PC-3 (cell line): ENCODE measurements around the gene SLC9A6. TPM values are rescaled to one million over a fixed set of nuclear protein-coding genes. Genes with fewer than 3 reads are reported as not detected.
A peak's percentile ranks its signal among the peaks of the same experiment; 100 is the strongest.

Experiments used
- ATAC-seq: fragments of 200-7000 bp; cut with Tn5 transposase; 2 replicates; pipeline ENCODE4 v1.9.1; 2020; ENCODE audit warnings: mild to moderate bottlenecking, moderate library complexity
- BruUV-seq: library from RNA; stranded (reverse); fragments of 400-500 nt; replicated peaks from 2 replicates; lab custom pipeline; 2021; lab: Mats Ljungman, UMichigan
- CTCF ChIA-PET: fragments of 300-600 bp; sonication (Branson Sonifier 250); formaldehyde crosslinking; loops from one replicate; lab custom pipeline; 2022; ENCODE audit warnings: antibody characterized with exemption; lab: Charles Lee
- POLR2A ChIA-PET: fragments of 300-600 bp; sonication (Branson Sonifier 250); formaldehyde crosslinking; loops from one replicate; lab custom pipeline; 2022; ENCODE audit warnings: antibody characterized with exemption; ENCODE audit not compliant: unreplicated experiment; lab: Charles Lee
- DNase-seq: peaks from one replicate; pipeline ENCODE4 v3.0.0-alpha.2; 2015
- H2AFZ ChIP-seq: fragments of 300-600 bp; sonication (generic); 2 replicates; pipeline ENCODE4 v1.6.0; 2016; ENCODE audit warnings: antibody characterized with exemption, low read length
- H3F3A ChIP-seq: fragments of 300-600 bp; sonication (generic); one replicate; pipeline ENCODE4 v1.6.0; 2017; ENCODE audit warnings: antibody characterized with exemption, low read length, control low read depth, mild to moderate bottlenecking; ENCODE audit not compliant: unreplicated experiment
- H3K27ac ChIP-seq: fragments of 300-600 bp; sonication (generic); 2 replicates; pipeline ENCODE4 v1.5.1; 2016; ENCODE audit warnings: mild to moderate bottlenecking, low read length
- H3K27me3 ChIP-seq: fragments of 300-600 bp; sonication (generic); 2 replicates; pipeline ENCODE4 v1.6.1; 2016; ENCODE audit warnings: low read length, mixed read lengths
- H3K36me3 ChIP-seq: fragments of 300-600 bp; sonication (generic); 2 replicates; pipeline ENCODE4 v1.6.1; 2016; ENCODE audit warnings: low read depth, mixed run types, low read length, mixed read lengths
- H3K4me1 ChIP-seq: fragments of 300-600 bp; sonication (generic); 2 replicates; pipeline ENCODE4 v1.5.1; 2016; ENCODE audit warnings: low read length; ENCODE audit not compliant: insufficient read depth
- H3K4me2 ChIP-seq: fragments of 300-600 bp; sonication (generic); 2 replicates; pipeline ENCODE4 v1.6.0; 2016; ENCODE audit warnings: low read length
- H3K4me3 ChIP-seq: fragments of 300-600 bp; sonication (generic); 2 replicates; pipeline ENCODE4 v1.5.1; 2016; ENCODE audit warnings: mild to moderate bottlenecking, low read length, mixed read lengths
- H3K79me2 ChIP-seq: fragments of 300-600 bp; sonication (generic); 2 replicates; pipeline ENCODE4 v1.6.1; 2017; ENCODE audit warnings: low read length, mixed read lengths
- H3K9ac ChIP-seq: fragments of 300-600 bp; sonication (generic); 2 replicates; pipeline ENCODE4 v1.6.0; 2016; ENCODE audit warnings: mild to moderate bottlenecking, low read length
- H3K9me2 ChIP-seq: fragments of 300-600 bp; sonication (generic); replicated peaks from 2 replicates; pipeline ENCODE4 v1.6.1; 2016; ENCODE audit warnings: mixed run types, low read length, mixed read lengths
- H3K9me3 ChIP-seq: fragments of 300-600 bp; sonication (generic); 2 replicates; pipeline ENCODE4 v1.6.1; 2016; ENCODE audit warnings: low read length, mixed read lengths
- H4K20me1 ChIP-seq: fragments of 300-600 bp; sonication (generic); 2 replicates; pipeline ENCODE4 v1.6.1; 2016; ENCODE audit warnings: low read length, mixed read lengths
- CTCF ChIP-seq: fragments of 300-600 bp; sonication (generic); conservative IDR thresholded peaks from 2 replicates; pipeline ENCODE4 v1.5.1; 2017; ENCODE audit warnings: antibody characterized with exemption, low read depth, mild to moderate bottlenecking, low read length
- EZH2 ChIP-seq: fragments of 300-600 bp; sonication (generic); IDR thresholded peaks from one replicate; pipeline ENCODE4 v1.6.1; 2017; ENCODE audit warnings: antibody characterized with exemption, mild to moderate bottlenecking, low read length; ENCODE audit not compliant: unreplicated experiment
- EZH2phosphoT487 ChIP-seq: fragments of 300-600 bp; sonication (generic); IDR thresholded peaks from 2 replicates; pipeline ENCODE4 v1.6.1; 2018; ENCODE audit warnings: mild to moderate bottlenecking, antibody characterized with exemption, low read length, borderline replicate concordance
- intact Hi-C: fragments of 100-400 bp; cut with micrococcal nuclease; formaldehyde crosslinking; loops from 2 replicates; pipeline ENCODE4 v1.9.0; 2023
- total RNA-seq: library from RNA; depleted of rRNA; stranded (reverse); fragments of >200 nt; gene quantifications from 2 replicates; pipeline ENCODE4 v1.2.3, GENCODE V29; 2014

The SLC9A6 gene
- total RNA-seq, 1 experiment from 2014 or later, result 14.4 TPM

DNA sequence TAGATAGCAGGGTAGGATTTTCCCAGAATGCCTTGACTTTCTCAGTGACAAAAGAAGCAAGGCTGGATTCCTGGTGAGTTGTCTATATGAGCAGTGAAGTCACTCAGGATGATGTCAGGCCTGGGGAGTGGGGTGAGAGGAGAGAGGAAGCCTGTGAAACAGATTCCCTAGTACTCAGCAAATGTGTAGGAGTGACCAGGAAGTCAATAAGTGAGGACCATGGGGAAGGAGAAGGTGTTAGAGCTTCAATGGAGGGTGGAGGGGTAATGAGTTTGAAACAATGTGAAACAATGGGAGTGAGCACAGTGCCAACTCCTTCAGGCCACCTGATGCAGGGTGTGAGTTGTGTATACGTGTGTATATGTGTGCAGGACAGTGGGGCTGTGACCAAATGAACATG is 2.4 kb upstream of the SLC9A6 start:
- Histone ChIP-seq H3K79me2 (peaks cover 24% of the 10 kb centered on the region), H3K27me3 (no peaks in the 10 kb centered on the region), H3F3A (peaks cover 3% of the 10 kb centered on the region), H2AFZ (no peak overlapping the region), H4K20me1 (no peaks in the 10 kb centered on the region), H3K36me3 (no peaks in the 10 kb centered on the region), H3K9me3 (no peaks in the 10 kb centered on the region), H3K4me1 (peaks cover 14% of the 10 kb centered on the region), H3K27ac (no peak overlapping the region), H3K9ac (no peak overlapping the region), H3K9me2 (no peaks in the 10 kb centered on the region), H3K4me3 (no peak overlapping the region), H3K4me2 (no peak overlapping the region)
- DNase-seq (no peak), ATAC-seq (no peak)
- ChIA-PET POLR2A (no interaction called here), CTCF (no interaction called here)
- intact Hi-C loops, result no loop called here
- TF ChIP-seq EZH2phosphoT487, result no peak
- no peak for TF ChIP-seq CTCF
- TF ChIP-seq EZH2, result no peak
- no TSS peak for BruUV-seq

DNA sequence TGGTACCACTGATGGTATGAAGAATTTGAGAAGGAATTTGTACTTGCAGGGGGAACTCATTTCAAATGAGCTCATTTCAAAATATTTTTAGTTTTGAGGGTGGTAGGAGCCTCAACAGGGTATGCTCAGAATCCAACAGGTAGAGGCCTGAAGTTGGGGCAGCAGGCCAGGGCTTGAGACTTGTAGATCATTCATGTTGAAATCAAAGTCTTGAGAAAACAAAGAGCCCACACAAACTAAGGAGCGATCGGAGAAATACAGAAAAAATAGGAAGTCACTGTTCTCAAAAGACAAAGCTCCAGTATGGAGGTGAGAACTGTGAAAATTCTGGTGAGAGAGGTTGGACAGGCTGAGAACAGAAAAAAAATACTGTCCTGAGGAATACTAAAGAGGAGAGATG is 979 bp upstream of the SLC9A6 start:
- Histone ChIP-seq H2AFZ (peak overlapping the region; percentile 87), H3K4me1 (peaks cover 7% of the 10 kb centered on the region), H3K9me2 (no peaks in the 10 kb centered on the region), H3K36me3 (no peaks in the 10 kb centered on the region), H3K27ac (no peak overlapping the region), H3K4me3 (peak overlapping the region; percentile 71), H3K9ac (no peak overlapping the region), H3K27me3 (no peaks in the 10 kb centered on the region), H4K20me1 (no peaks in the 10 kb centered on the region), H3K4me2 (peak overlapping the region; percentile 86), H3F3A (no peaks in the 10 kb centered on the region), H3K9me3 (no peaks in the 10 kb centered on the region), H3K79me2 (peaks cover 37% of the 10 kb centered on the region)
- TF ChIP-seq EZH2phosphoT487 (no peak), EZH2 (no peak), CTCF (no peak)
- ChIA-PET CTCF (no interaction called here), POLR2A (no interaction called here)
- intact Hi-C loops, result no loop called here
- no TSS peak for BruUV-seq
- DNase-seq (no peak), ATAC-seq (no peak)

DNA sequence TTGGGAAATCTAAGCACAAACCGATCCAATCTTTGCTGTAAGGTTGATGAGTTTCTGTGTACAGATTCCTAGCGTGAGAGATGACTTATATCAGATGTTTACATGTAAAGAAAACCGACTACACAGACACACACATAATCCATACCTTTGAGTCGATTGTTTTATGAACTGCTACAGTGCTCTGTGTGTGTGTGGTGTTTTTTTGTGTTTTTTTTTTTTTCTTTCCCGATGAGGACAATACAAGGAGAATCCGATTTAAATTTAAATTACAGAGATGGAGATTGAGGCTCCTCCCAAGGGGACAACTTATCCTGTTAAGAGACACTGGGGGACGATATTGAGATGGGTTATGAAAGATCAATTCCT is 461 bp upstream of the SLC9A6 start:
- H3K9me3 ChIP-seq, result no peaks in the 10 kb centered on the region
- intact Hi-C loops, result loop anchor here (1.0 kb wide), 1 partner anchor 7 kb away; no protein-coding TSS in a partner anchor
- no peaks in the 10 kb centered on the region for H3K36me3 ChIP-seq
- H3K9me2 ChIP-seq, result no peaks in the 10 kb centered on the region
- H2AFZ ChIP-seq, result peak overlapping the region; percentile 87
- H3K27ac ChIP-seq, result no peak overlapping the region
- peaks cover 41% of the 10 kb centered on the region for H3K79me2 ChIP-seq
- H3K4me3 ChIP-seq, result peak overlapping the region; percentile 71
- DNase-seq (no peak), ATAC-seq (peak; percentile 16; the same call in 1 of the 2 replicates)
- BruUV-seq, result no TSS peak
- no peak for TF ChIP-seq CTCF
- TF ChIP-seq EZH2, result no peak
- TF ChIP-seq EZH2phosphoT487, result no peak
- H3F3A ChIP-seq, result no peaks in the 10 kb centered on the region
- H3K9ac ChIP-seq, result peak overlapping the region; percentile 82
- no peaks in the 10 kb centered on the region for H3K27me3 ChIP-seq
- no peaks in the 10 kb centered on the region for H4K20me1 ChIP-seq
- peaks cover 7% of the 10 kb centered on the region for H3K4me1 ChIP-seq
- POLR2A ChIA-PET, result no interaction called here
- CTCF ChIA-PET, result interaction anchor here (0.7 kb wide), 1 partner anchor 1067 kb away, joined by 6 read pairs; no protein-coding TSS in a partner anchor
- H3K4me2 ChIP-seq, result peak overlapping the region; percentile 86
